ENCODE measurements around the gene ADAT3.
"Not testable (repeated sequence)": the region's sequence is repeated elsewhere in the genome, so short reads cannot be mapped to it uniquely, and the experiment has no call there.

The ADAT3 gene

GRCh38 chr19:1873524-1874473 lies 31.4 kb upstream of the ADAT3 start:
- DNase-seq (ENCODE audit: low spot score), result no peak
- TF ChIP-seq CTCF (IDR thresholded peaks at IDR 0.05; ENCODE audit: borderline replicate concordance, control extremely low read depth, extremely low read depth, insufficient read depth, missing control alignments), result no peak
- in situ Hi-C loops (cut with MboI; ENCODE audit: low sequenced_read_pairs, unreplicated experiment), result no loop called here

GRCh38 chr19:1874554-1875185 lies 30.5 kb upstream of the ADAT3 start:
- in situ Hi-C loops (cut with MboI; ENCODE audit: low sequenced_read_pairs, unreplicated experiment), result no loop called here
- DNase-seq (ENCODE audit: low spot score), result no peak
- no peak for TF ChIP-seq CTCF (IDR thresholded peaks at IDR 0.05; ENCODE audit: borderline replicate concordance, control extremely low read depth, extremely low read depth, insufficient read depth, missing control alignments)

- in situ Hi-C loops (cut with MboI; ENCODE audit: low sequenced_read_pairs, unreplicated experiment); DNase-seq (ENCODE audit: low spot score): not testable (repeated sequence)
Observed at GRCh38 chr19:1875265-1875645, 29.9 kb upstream of the ADAT3 start.

- in situ Hi-C loops (cut with MboI; ENCODE audit: low sequenced_read_pairs, unreplicated experiment), result no loop called here
- peak; percentile 91 for DNase-seq (ENCODE audit: low spot score)
- TF ChIP-seq CTCF (IDR thresholded peaks at IDR 0.05; ENCODE audit: borderline replicate concordance, control extremely low read depth, extremely low read depth, insufficient read depth, missing control alignments), result no peak
Observed at GRCh38 chr19:1875646-1876495, 29.3 kb upstream of the ADAT3 start.

- in situ Hi-C loops (cut with MboI; ENCODE audit: low sequenced_read_pairs, unreplicated experiment); DNase-seq (ENCODE audit: low spot score): not testable (repeated sequence)
Observed at GRCh38 chr19:1876496-1877279, 28.5 kb upstream of the ADAT3 start.

GRCh38 chr19:1877280-1877660 lies 27.9 kb upstream of the ADAT3 start:
- in situ Hi-C loops (cut with MboI; ENCODE audit: low sequenced_read_pairs, unreplicated experiment), result not testable (repeated sequence)

GRCh38 chr19:1878583-1878982 lies 26.6 kb upstream of the ADAT3 start:
- in situ Hi-C loops (cut with MboI; ENCODE audit: low sequenced_read_pairs, unreplicated experiment); DNase-seq (ENCODE audit: low spot score): not testable (repeated sequence)

More at GRCh38 chr19:1877280-1877660, 27.9 kb upstream of the ADAT3 start:
- not testable (repeated sequence) for DNase-seq (ENCODE audit: low spot score)

GRCh38 chr19:1879982-1880381 lies 25.2 kb upstream of the ADAT3 start:
- DNase-seq (ENCODE audit: low spot score); in situ Hi-C loops (cut with MboI; ENCODE audit: low sequenced_read_pairs, unreplicated experiment): not testable (repeated sequence)
